ENCODE data around the gene PSENEN. TPM values are rescaled to one million over a fixed set of nuclear protein-coding genes. Genes with fewer than 3 reads are reported as not detected.

The PSENEN gene
- total RNA-seq, 1 experiment from 2014 or later, result 69.7 TPM

Other genes with a start within 250 kb of the PSENEN start
- 267 and 278 TPM in 2 replicates for gene DMKN, start 232.0 kb upstream of the PSENEN start, total RNA-seq (2021)
- gene SBSN, start 217.3 kb upstream of the PSENEN start, total RNA-seq (2021), result 0.15 and 0.24 TPM in 2 replicates
- not detected in 2 replicates for gene GAPDHS, start 212.2 kb upstream of the PSENEN start, total RNA-seq (2021)
- 125 and 128 TPM in 2 replicates for gene TMEM147, start 200.0 kb upstream of the PSENEN start, total RNA-seq (2021)
- 0.24 and 0.88 TPM in 2 replicates for gene ATP4A, start 182.0 kb upstream of the PSENEN start, total RNA-seq (2021)
- gene PMIS2, start 159.5 kb upstream of the PSENEN start, total RNA-seq (2021), result not detected in 2 replicates
- 32.8 and 32.9 TPM in 2 replicates for gene HAUS5, start 132.9 kb upstream of the PSENEN start, total RNA-seq (2021)
- 83.3 and 85.8 TPM in 2 replicates for gene RBM42, start 116.6 kb upstream of the PSENEN start, total RNA-seq (2021)
- 1.5 and 1.9 TPM in 2 replicates for gene ETV2, start 103.9 kb upstream of the PSENEN start, total RNA-seq (2021)
- 422 and 432 TPM in 2 replicates for gene COX6B1, start 97.3 kb upstream of the PSENEN start, total RNA-seq (2021)
- 3.0 and 4.3 TPM in 2 replicates for gene UPK1A, start 79.1 kb upstream of the PSENEN start, total RNA-seq (2021)
- 0.13 TPM in 1 of 2 replicates, not detected in the other for gene ZBTB32, start 41.1 kb upstream of the PSENEN start, total RNA-seq (2021)
- 47.7 and 50.5 TPM in 2 replicates for gene KMT2B, start 27.6 kb upstream of the PSENEN start, total RNA-seq (2021)
- 2.9 and 3.2 TPM in 2 replicates for gene IGFLR1, start 3.2 kb upstream of the PSENEN start, total RNA-seq (2021)
- 16.8 and 19.2 TPM in 2 replicates for gene U2AF1L4, start 233 bp upstream of the PSENEN start, total RNA-seq (2021)
- gene LIN37, start 2.9 kb downstream of the PSENEN start, total RNA-seq (2021), result 4.7 and 5.9 TPM in 2 replicates
- gene HSPB6, start 11.4 kb downstream of the PSENEN start, total RNA-seq (2021), result 0.37 TPM in 2 replicates
- gene PROSER3, start 12.5 kb downstream of the PSENEN start, total RNA-seq (2021), result 21.8 and 29.1 TPM in 2 replicates
- gene ARHGAP33, start 29.9 kb downstream of the PSENEN start, total RNA-seq (2021), result 18.7 and 19.5 TPM in 2 replicates
- not detected in 2 replicates for gene PRODH2, start 67.2 kb downstream of the PSENEN start, total RNA-seq (2021)
- 0.83 and 1.1 TPM in 2 replicates for gene NPHS1, start 106.9 kb downstream of the PSENEN start, total RNA-seq (2021)
- gene KIRREL2, start 111.3 kb downstream of the PSENEN start, total RNA-seq (2021), result 3.1 and 3.6 TPM in 2 replicates
- 29.9 and 36.9 TPM in 2 replicates for gene APLP1, start 122.9 kb downstream of the PSENEN start, total RNA-seq (2021)
- 18.4 and 18.8 TPM in 2 replicates for gene NFKBID, start 154.9 kb downstream of the PSENEN start, total RNA-seq (2021)
- gene HCST, start 156.9 kb downstream of the PSENEN start, total RNA-seq (2021), result 0.68 and 1.8 TPM in 2 replicates
- not detected in 2 replicates for gene TYROBP, start 162.6 kb downstream of the PSENEN start, total RNA-seq (2021)
- gene LRFN3, start 190.7 kb downstream of the PSENEN start, total RNA-seq (2021), result 18.4 and 20.5 TPM in 2 replicates
- gene SDHAF1, start 249.5 kb downstream of the PSENEN start, total RNA-seq (2021), result 14.7 and 16.0 TPM in 2 replicates